Thyroid gland (tissue), 4 donors: ENCODE measurements around the gene TXNDC2. TPM values are rescaled to one million over a fixed set of nuclear protein-coding genes. Genes with fewer than 3 reads are reported as not detected.
"Not testable (repeated sequence)": the region's sequence is repeated elsewhere in the genome, so short reads cannot be mapped to it uniquely, and the experiment has no call there.

Source experiments
- DNase-seq, 2 donors: peaks; one replicate each; pipeline ENCODE4 v3.0.0-alpha.2; 2019
- H3K27ac ChIP-seq, 3 donors: fragments of 200-600 bp; sonication (generic); 1 replicate in 2 of 3; 2 replicates in 1 of 3; pipeline ENCODE4 v1.5.1; 2016 to 2019; ENCODE audit warnings: mild to moderate bottlenecking in 1 of 3, moderate library complexity in 1 of 3
- H3K27me3 ChIP-seq: fragments of 200-600 bp; sonication (generic); one replicate; pipeline ENCODE4 v1.5.1; 2019
- H3K36me3 ChIP-seq, 2 donors: fragments of 200-600 bp; sonication (generic); one replicate each; pipeline ENCODE4 v1.5.1; 2016 to 2019
- H3K4me1 ChIP-seq, 2 donors: fragments of 200-600 bp; sonication (generic); one replicate each; pipeline ENCODE4 v1.5.1; 2017 to 2019
- H3K4me3 ChIP-seq, 3 donors: fragments of 200-600 bp; sonication (generic); replicated peaks in 1 of 3; 1 replicate in 2 of 3; 2 replicates in 1 of 3; pipeline ENCODE4 v1.5.1; 2016; ENCODE audit warnings: mild to moderate bottlenecking in 1 of 3
- H3K9me3 ChIP-seq: fragments of 200-600 bp; sonication (generic); one replicate; pipeline ENCODE4 v1.5.1; 2017
- POLR2A ChIP-seq, 2 donors: fragments of 450-650 bp; IDR thresholded peaks; one replicate each; pipeline ENCODE4 v1.6.1; 2017; ENCODE audit warnings: antibody characterized with exemption in 2 of 2, mild to moderate bottlenecking in 2 of 2, moderate library complexity in 1 of 2
- WGBS, 2 donors: methylation state at CpG; one replicate each; pipeline ENCODE4 v1.1.5; 2017; 5-methylcytosine and 5-hydroxymethylcytosine counted together
- intact Hi-C: fragments of 100-400 bp; cut with DNase I; formaldehyde crosslinking; loops from one replicate; pipeline ENCODE4 v1.15.1; 2023
- total RNA-seq, 4 donors: library from RNA; depleted of rRNA; stranded (reverse); fragments of >200 nt; gene quantifications; one replicate each; pipeline ENCODE4 v1.2.3, GENCODE V29; 2016
- TF ChIP-seq, protein P1 (sequence below), 6 experiments: fragments of 200-600 bp in 3 of 6; fragments of 450-650 bp in 3 of 6; sonication (generic) in 3 of 6; IDR thresholded peaks; one replicate each; pipeline ENCODE4 v1.5.1; 2016 to 2019; ENCODE audit warnings: antibody characterized with exemption in 6 of 6, mild to moderate bottlenecking in 2 of 6, inconsistent platforms in 1 of 6, moderate library complexity in 1 of 6

The TXNDC2 gene
- total RNA-seq, 4 donors from 2014 or later: not detected

DNA sequence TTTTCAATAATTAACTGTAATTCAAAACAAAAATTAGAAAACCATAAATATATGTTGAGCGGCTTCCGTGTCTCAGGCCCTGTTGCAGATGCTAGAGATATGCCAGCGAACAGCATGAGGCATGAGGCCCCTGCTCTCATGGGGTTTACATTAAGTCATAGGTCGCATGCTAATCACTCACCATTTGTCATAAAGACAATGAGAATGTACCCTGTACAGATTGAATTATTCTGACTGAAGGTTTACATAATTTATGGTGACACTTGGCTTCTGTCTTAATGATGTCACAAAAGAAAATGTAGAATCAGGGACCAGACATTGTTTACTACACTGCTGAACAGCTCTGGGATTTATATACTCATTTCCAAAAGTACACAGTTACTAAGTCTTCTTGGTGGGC is 22.1 kb downstream of the TXNDC2 start:
- Histone ChIP-seq H3K4me3 (no peak overlapping the region), H3K36me3 (no peaks in the 10 kb centered on the region), H3K27ac (no peak overlapping the region), H3K27me3 (no peaks in the 10 kb centered on the region), H3K9me3 (no peaks in the 10 kb centered on the region), H3K4me1 (no peaks in the 10 kb centered on the region)
- TF ChIP-seq, protein P1, sequence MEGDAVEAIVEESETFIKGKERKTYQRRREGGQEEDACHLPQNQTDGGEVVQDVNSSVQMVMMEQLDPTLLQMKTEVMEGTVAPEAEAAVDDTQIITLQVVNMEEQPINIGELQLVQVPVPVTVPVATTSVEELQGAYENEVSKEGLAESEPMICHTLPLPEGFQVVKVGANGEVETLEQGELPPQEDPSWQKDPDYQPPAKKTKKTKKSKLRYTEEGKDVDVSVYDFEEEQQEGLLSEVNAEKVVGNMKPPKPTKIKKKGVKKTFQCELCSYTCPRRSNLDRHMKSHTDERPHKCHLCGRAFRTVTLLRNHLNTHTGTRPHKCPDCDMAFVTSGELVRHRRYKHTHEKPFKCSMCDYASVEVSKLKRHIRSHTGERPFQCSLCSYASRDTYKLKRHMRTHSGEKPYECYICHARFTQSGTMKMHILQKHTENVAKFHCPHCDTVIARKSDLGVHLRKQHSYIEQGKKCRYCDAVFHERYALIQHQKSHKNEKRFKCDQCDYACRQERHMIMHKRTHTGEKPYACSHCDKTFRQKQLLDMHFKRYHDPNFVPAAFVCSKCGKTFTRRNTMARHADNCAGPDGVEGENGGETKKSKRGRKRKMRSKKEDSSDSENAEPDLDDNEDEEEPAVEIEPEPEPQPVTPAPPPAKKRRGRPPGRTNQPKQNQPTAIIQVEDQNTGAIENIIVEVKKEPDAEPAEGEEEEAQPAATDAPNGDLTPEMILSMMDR (IDR thresholded peaks at IDR 0.05): no peak
- TF ChIP-seq POLR2A (IDR thresholded peaks at IDR 0.05): no peak
- WGBS, 2 donors: 87 to 89% methylated on average over 4 of the region's 4 CpGs
- intact Hi-C loops: no loop called here
- DNase-seq: no peak

DNA sequence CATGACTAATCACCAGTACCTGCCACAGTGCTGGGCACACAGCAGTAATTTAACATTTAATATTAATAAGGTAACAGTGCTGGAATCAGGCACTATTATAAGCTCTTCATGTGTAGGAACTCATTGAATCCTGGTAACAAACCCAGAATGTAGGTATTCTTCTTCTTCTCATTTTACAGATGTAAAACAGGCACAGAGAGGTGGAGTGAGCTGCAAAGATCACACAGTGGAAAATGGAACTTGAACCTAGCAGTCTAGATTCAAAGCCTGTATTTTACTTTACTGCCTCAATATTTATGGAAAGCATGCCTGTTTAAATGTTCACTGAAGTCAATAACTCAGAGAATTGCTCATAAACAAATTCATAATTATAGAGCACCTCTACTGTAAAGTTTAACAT is 24.3 kb downstream of the TXNDC2 start:
- intact Hi-C loops: no loop called here
- no peaks in the 10 kb centered on the region for H3K4me1 ChIP-seq

DNA sequence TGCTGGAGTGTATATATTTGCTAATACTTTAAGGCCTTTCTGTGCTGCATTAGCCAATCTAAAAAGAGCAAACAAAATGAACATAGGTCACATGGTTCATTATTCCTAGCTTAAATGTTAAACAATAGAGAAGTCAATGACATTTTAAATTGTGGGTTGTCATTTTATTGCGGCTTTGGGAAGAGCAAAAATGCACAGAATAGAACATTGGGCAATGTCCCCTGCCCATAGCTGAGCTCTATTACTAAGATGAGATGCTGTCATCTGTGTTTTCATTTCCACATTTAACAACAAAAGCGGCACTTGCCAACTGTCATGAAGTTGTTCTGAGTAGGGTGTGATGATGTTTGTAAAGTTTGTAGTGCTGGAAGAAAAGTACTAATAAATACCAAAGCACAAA is 24.9 kb downstream of the TXNDC2 start:
- peaks cover 0 to 4% of the 10 kb centered on the region in 2 donors for H3K4me1 ChIP-seq
- H3K27ac ChIP-seq: no peak overlapping the region
- no peak overlapping the region for H3K4me3 ChIP-seq
- H3K27me3 ChIP-seq: no peaks in the 10 kb centered on the region
- no peaks in the 10 kb centered on the region for H3K36me3 ChIP-seq
- H3K9me3 ChIP-seq: no peaks in the 10 kb centered on the region
- intact Hi-C loops: no loop called here
- no peak for DNase-seq
- TF ChIP-seq POLR2A (IDR thresholded peaks at IDR 0.05): no peak
- TF ChIP-seq, protein P1 (IDR thresholded peaks at IDR 0.05): no peak
- 87 to 96% methylated on average over 2 of the region's 2 CpGs for WGBS, 2 donors

More for the DNA sequence above, 24.3 kb downstream of the TXNDC2 start:
- DNase-seq: no peak
- Histone ChIP-seq H3K4me3 (no peak overlapping the region), H3K27ac (no peak overlapping the region), H3K36me3 (no peaks in the 10 kb centered on the region), H3K27me3 (no peaks in the 10 kb centered on the region), H3K9me3 (no peaks in the 10 kb centered on the region)
- TF ChIP-seq, protein P1 (IDR thresholded peaks at IDR 0.05): no peak
- no peak for TF ChIP-seq POLR2A (IDR thresholded peaks at IDR 0.05)

DNA sequence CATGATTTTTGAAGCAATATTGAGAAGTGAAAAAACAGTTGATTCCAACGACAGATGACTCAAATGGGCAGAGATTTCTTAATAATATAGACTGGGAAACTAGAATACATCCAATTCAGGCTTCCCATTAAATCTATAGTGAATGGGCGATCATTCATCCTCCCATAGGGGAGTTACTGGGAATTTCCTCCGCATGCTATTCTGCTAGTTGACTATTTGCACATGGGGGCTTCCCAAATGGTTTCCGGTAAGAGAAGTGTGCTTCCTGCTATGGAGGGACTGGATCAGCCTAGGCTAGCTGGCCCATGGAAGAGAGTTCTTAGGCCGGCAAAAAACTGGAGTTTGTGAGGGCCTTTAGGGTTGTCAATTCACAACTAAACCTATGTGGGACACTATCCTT is 25.5 kb downstream of the TXNDC2 start:
- H3K4me1 ChIP-seq: peaks cover 5 to 10% of the 10 kb centered on the region in 2 donors
- WGBS, 2 donors: 91 to 93% methylated on average over 5 of the region's 5 CpGs
- no peak for DNase-seq
- no peaks in the 10 kb centered on the region for H3K36me3 ChIP-seq
- H3K27me3 ChIP-seq: no peaks in the 10 kb centered on the region
- H3K4me3 ChIP-seq: no peak overlapping the region
- intact Hi-C loops: no loop called here
- no peak overlapping the region for H3K27ac ChIP-seq
- H3K9me3 ChIP-seq: no peaks in the 10 kb centered on the region
- TF ChIP-seq, protein P1 (IDR thresholded peaks at IDR 0.05): no peak
- no peak for TF ChIP-seq POLR2A (IDR thresholded peaks at IDR 0.05)

DNA sequence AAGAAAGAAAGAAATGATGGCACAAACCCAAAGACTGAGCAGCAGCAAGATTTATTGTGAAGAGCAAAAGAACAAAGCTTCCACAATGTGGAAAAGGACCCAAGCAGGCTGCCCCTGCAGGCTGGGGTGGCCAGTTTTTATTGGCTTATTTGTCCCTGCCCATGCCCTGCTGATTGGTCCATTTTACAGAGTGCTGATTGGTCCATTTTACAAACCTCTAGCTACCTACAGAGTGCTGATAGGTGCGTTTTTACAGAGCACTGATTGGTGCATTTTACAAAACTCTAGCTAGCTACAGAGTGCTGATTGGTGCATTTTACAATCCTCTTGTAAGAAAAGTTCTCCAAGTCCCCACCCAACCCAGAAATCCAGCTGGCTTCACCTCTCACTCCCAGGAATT is 26.5 kb downstream of the TXNDC2 start:
- H3K27me3 ChIP-seq, DNase-seq, H3K36me3 ChIP-seq, H3K27ac ChIP-seq, intact Hi-C loops, H3K9me3 ChIP-seq, H3K4me3 ChIP-seq: not testable (repeated sequence)
- WGBS, 2 donors: 100% methylated on average over 1 of the region's 1 CpG
- peaks cover 15 to 16% of the 10 kb centered on the region in 2 donors for H3K4me1 ChIP-seq

DNA sequence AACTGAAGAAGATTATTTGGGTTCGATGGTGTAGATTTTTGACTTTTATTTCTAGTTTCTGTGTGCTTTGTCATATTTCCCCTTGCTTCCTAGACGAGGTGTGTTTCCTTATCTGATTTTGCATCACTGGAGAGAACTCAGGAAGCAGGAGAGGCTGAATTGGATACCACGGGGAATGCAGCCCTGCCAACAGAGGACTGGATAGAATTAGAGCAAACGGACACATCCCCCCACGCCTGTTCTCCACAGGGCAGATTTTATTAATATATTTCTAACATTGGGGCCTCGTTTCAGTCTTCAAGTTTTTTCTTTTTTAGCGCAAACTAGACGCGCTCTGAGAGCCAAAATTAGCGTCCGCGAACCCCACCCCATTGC is 27.4 kb downstream of the TXNDC2 start:
- Histone ChIP-seq H3K27ac (peak overlapping the region; percentile 99 to 100 (median 99)), H3K9me3 (no peaks in the 10 kb centered on the region), H3K27me3 (no peaks in the 10 kb centered on the region), H3K36me3 (no peaks in the 10 kb centered on the region), H3K4me1 (peaks cover 20 to 24% of the 10 kb centered on the region in 2 donors), H3K4me3 (peak overlapping the region; percentile 19 to 86 (median 86))
- no peak for TF ChIP-seq POLR2A (IDR thresholded peaks at IDR 0.05)
- TF ChIP-seq, protein P1 (IDR thresholded peaks at IDR 0.05): no peak
- 8 to 9% methylated on average over 12 of the region's 12 CpGs for WGBS, 2 donors
- DNase-seq: no peak
- intact Hi-C loops: no loop called here
